GM12878 (cell line): ENCODE results near the gene SLC24A3. TPM values are rescaled to one million over a fixed set of nuclear protein-coding genes. Genes with fewer than 3 reads are reported as not detected.

Source experiments
- ATAC-seq: fragments of 200-7000 bp; cut with Tn5 transposase; 3 replicates; pipeline ENCODE4 v1.9.1; 2020; ENCODE audit warnings: mild to moderate bottlenecking, moderate library complexity
- BruUV-seq: library from RNA; stranded (reverse); fragments of 400-500 nt; replicated peaks from 2 replicates; lab custom pipeline; 2021; lab: Mats Ljungman, UMichigan
- CTCF ChIA-PET: fragments of 300-600 bp; sonication (Branson Sonifier 250); formaldehyde crosslinking; extraction: SDS; loops from one replicate; lab custom pipeline; 2021; ENCODE audit warnings: inconsistent platforms; lab: Yijun Ruan, JAX
- POLR2A ChIA-PET: fragments of 350-600 bp; formaldehyde crosslinking; extraction: SDS; loops from one replicate; lab custom pipeline; 2021; ENCODE audit warnings: inconsistent platforms; lab: Charles Lee
- RAD21 ChIA-PET: fragments of 300-600 bp; sonication (Branson Sonifier 250); formaldehyde crosslinking; loops from one replicate; lab custom pipeline; 2023; ENCODE audit warnings: antibody characterized with exemption; ENCODE audit not compliant: unreplicated experiment; lab: Charles Lee
- SMC1A ChIA-PET: fragments of 300-600 bp; sonication (Branson Sonifier 250); formaldehyde crosslinking; loops from one replicate; lab custom pipeline; 2023; ENCODE audit not compliant: unreplicated experiment, uncharacterized antibody; lab: Charles Lee
- DNase-seq: peaks from one replicate; pipeline ENCODE4 v3.0.0-alpha.2; 2011; ENCODE audit warnings: low read depth, low spot score
- FAIRE-seq: peaks from 3 replicates; lab custom pipeline; 2011; peaks lifted over from hg19 to GRCh38; lab: Jason Lieb, UNC
- H2AFZ ChIP-seq: 2 replicates; pipeline ENCODE4 v1.6.0; 2011; ENCODE audit warnings: low read depth, low read length, control low read depth; ENCODE audit not compliant: control insufficient read depth
- H3K27ac ChIP-seq: 2 replicates; pipeline ENCODE4 v1.5.1; 2011; ENCODE audit warnings: control low read depth; ENCODE audit not compliant: control insufficient read depth, insufficient read depth
- H3K27me3 ChIP-seq, 2 experiments: replicated peaks in 1 of 2; 2 replicates each; pipeline versions ENCODE4 v1.6.0 to v1.6.1; 2011; ENCODE audit warnings: low read length in 1 of 2; ENCODE audit not compliant: control insufficient read depth in 2 of 2, insufficient read depth in 2 of 2
- H3K36me3 ChIP-seq, 2 experiments: 2 replicates each; pipeline ENCODE4 v1.5.1; 2011; ENCODE audit warnings: low read length in 1 of 2; ENCODE audit not compliant: control insufficient read depth in 2 of 2, insufficient read depth in 2 of 2
- H3K4me1 ChIP-seq: 2 replicates; pipeline ENCODE4 v1.6.1; 2011; ENCODE audit warnings: mild to moderate bottlenecking, low read length, moderate library complexity, mixed read lengths; ENCODE audit not compliant: control insufficient read depth, insufficient read depth
- H3K4me2 ChIP-seq: 2 replicates; pipeline ENCODE4 v1.6.0; 2011; ENCODE audit warnings: control low read depth; ENCODE audit not compliant: control insufficient read depth, insufficient read depth
- H3K4me3 ChIP-seq: fragments of 200-600 bp; sonication (generic); 2 replicates; pipeline ENCODE4 v1.5.1; 2016
- H3K79me2 ChIP-seq: 2 replicates; pipeline ENCODE4 v1.6.0; 2011; ENCODE audit warnings: low read length; ENCODE audit not compliant: control insufficient read depth, insufficient read depth
- H3K9ac ChIP-seq: 2 replicates; pipeline ENCODE4 v1.8.0; 2011; ENCODE audit warnings: low read length, control low read depth, mixed read lengths; ENCODE audit not compliant: control insufficient read depth, insufficient read depth
- H3K9me3 ChIP-seq: replicated peaks from 3 replicates; pipeline ENCODE4 v1.5.1; 2011; ENCODE audit warnings: mild to moderate bottlenecking, low read length; ENCODE audit not compliant: control insufficient read depth, insufficient read depth
- H4K20me1 ChIP-seq: 2 replicates; pipeline ENCODE4 v1.6.0; 2011; ENCODE audit not compliant: control insufficient read depth, insufficient read depth
- BHLHE40 ChIP-seq, 2 experiments: fragments of 450-650 bp in 1 of 2; IDR thresholded peaks; 2 replicates each; pipeline ENCODE4 v1.6.1; 2011 to 2017; ENCODE audit warnings: low read depth in 2 of 2, borderline replicate concordance in 1 of 2, improper control_type of control experiment in 1 of 2, low read length in 1 of 2, mild to moderate bottlenecking in 1 of 2
- CEBPB ChIP-seq, 2 experiments: fragments of 150-350 bp in 1 of 2; IDR thresholded peaks; 2 replicates each; pipeline ENCODE4 v1.6.1; 2012 to 2014; ENCODE audit warnings: low read depth in 2 of 2, low read length in 2 of 2, borderline replicate concordance in 1 of 2, inconsistent platforms in 1 of 2
- DPF2 ChIP-seq: fragments of 450-650 bp; IDR thresholded peaks from 2 replicates; pipeline ENCODE4 v1.6.1; 2017; ENCODE audit warnings: mild to moderate bottlenecking
- FOXK2 ChIP-seq: fragments of 450-650 bp; IDR thresholded peaks from 2 replicates; pipeline ENCODE4 v1.6.1; 2017; ENCODE audit warnings: mild to moderate bottlenecking, moderate library complexity
- IRF4 ChIP-seq: IDR thresholded peaks from 2 replicates; pipeline ENCODE4 v1.6.1; 2011; ENCODE audit warnings: low read depth, low read length
- JUNB ChIP-seq: IDR thresholded peaks from 2 replicates; pipeline ENCODE4 v1.6.1; 2016; ENCODE audit warnings: antibody characterized with exemption, mild to moderate bottlenecking
- MEF2A ChIP-seq: IDR thresholded peaks from 2 replicates; pipeline ENCODE4 v1.6.1; 2011; ENCODE audit warnings: low read depth, mild to moderate bottlenecking, low read length, moderate library complexity; ENCODE audit not compliant: insufficient read depth
- NBN ChIP-seq: fragments of 450-650 bp; IDR thresholded peaks from 2 replicates; pipeline ENCODE4 v1.6.1; 2016
- SMAD1 ChIP-seq: fragments of 450-650 bp; IDR thresholded peaks from 2 replicates; pipeline ENCODE4 v1.6.1; 2018; ENCODE audit warnings: mild to moderate bottlenecking, low read depth; ENCODE audit not compliant: partially characterized antibody
- ZZZ3 ChIP-seq: IDR thresholded peaks from 2 replicates; pipeline ENCODE4 v1.6.1; 2011; ENCODE audit warnings: low read depth; ENCODE audit not compliant: control insufficient read depth, insufficient read length
- WGBS: methylation state at CpG from one replicate; pipeline ENCODE4 v1.1.6; 2016; ENCODE audit warnings: low lambda C conversion rate; ENCODE audit not compliant: insufficient replicate concordance, insufficient coverage; ENCODE audit errors: missing lambda C conversion rate; 5-methylcytosine and 5-hydroxymethylcytosine counted together
- in situ Hi-C: fragments of 300-500 bp; cut with MboI; formaldehyde crosslinking; loops from 9 replicates; pipeline ENCODE4 v1.14.3; 2018; ENCODE audit warnings: mixed read lengths
- intact Hi-C: fragments of 100-400 bp; cut with micrococcal nuclease; formaldehyde crosslinking; loops from one replicate; pipeline ENCODE4 v1.14.2; 2022; ENCODE audit not compliant: unreplicated experiment
- polyA plus RNA-seq, 11 experiments: library from polyadenylated mRNA; depleted of rRNA in 4 of 11; unstranded in 6 of 11; stranded (reverse) in 5 of 11; fragments of >200 nt; fragmentation: Nextera tagmentation in 4 of 11; fragmentation: Illumina TruSeq in 1 of 11; extraction: Ambion mirVana in 4 of 11; extraction: Trizol in 1 of 11; gene quantifications; 1 replicate in 1 of 11; 2 replicates in 10 of 11; pipeline versions ENCODE4 v1.2.1 to v1.2.3, GENCODE V29; 2011 to 2016; ENCODE audit warnings: inconsistent platforms in 2 of 11, missing spikeins in 2 of 11, low read depth in 1 of 11
- total RNA-seq, 4 experiments: library from RNA; depleted of rRNA in 3 of 4; stranded (reverse); fragments of >200 nt in 3 of 4; fragmentation: Illumina TruSeq in 1 of 4; extraction: Trizol in 1 of 4; gene quantifications; 2 replicates each; pipeline versions ENCODE4 v1.2.1 to v1.2.3, GENCODE V29; 2013 to 2021
- TF ChIP-seq, protein P1 (sequence below): fragments of 450-650 bp; IDR thresholded peaks from 2 replicates; pipeline ENCODE4 v1.6.1; 2016; ENCODE audit warnings: mild to moderate bottlenecking, moderate library complexity, borderline replicate concordance

The SLC24A3 gene
- total and polyA plus RNA-seq, 10 of the 15 experiments (the other 5 are each of a cell fraction or from before 2014, with no cell fraction given): 0.04 TPM; not detected in 9

- no peak overlapping the region for H2AFZ ChIP-seq
- SMC1A ChIA-PET: interaction anchor here (1.0 to 2.9 kb wide), 7 partner anchors 10 to 57 kb away, joined by 4 to 19 read pairs (median 6); no protein-coding TSS in a partner anchor
- RAD21 ChIA-PET: interaction anchor here (1.2 to 2.0 kb wide), 5 partner anchors 13 to 77 kb away, joined by 4 to 8 read pairs (median 6); no protein-coding TSS in a partner anchor
- BruUV-seq: no TSS peak
- 22% methylated on average over 4 of the region's 4 CpGs for WGBS
- no peaks in the 10 kb centered on the region for H3K4me1 ChIP-seq
- no peak for ATAC-seq
- in situ Hi-C loops (no loop called here), intact Hi-C loops (no loop called here)
- CTCF ChIA-PET: interaction anchor here (1.5 to 2.1 kb wide), 3 partner anchors 9 to 57 kb away, joined by 7 to 9 read pairs (median 7); no protein-coding TSS in a partner anchor
- H3K9me3 ChIP-seq: no peaks in the 10 kb centered on the region; the same call in 2 of the 3 replicates
- no peaks in the 10 kb centered on the region; a peak in 1 of 4 replicates for H3K27me3 ChIP-seq
- TF ChIP-seq IRF4: no peak
- TF ChIP-seq CEBPB (IDR thresholded peaks at IDR 0.05; ENCODE audit: borderline replicate concordance in 1 of 2, low read depth in 2 of 2, low read length in 2 of 2): no peak
- TF ChIP-seq, protein P1, sequence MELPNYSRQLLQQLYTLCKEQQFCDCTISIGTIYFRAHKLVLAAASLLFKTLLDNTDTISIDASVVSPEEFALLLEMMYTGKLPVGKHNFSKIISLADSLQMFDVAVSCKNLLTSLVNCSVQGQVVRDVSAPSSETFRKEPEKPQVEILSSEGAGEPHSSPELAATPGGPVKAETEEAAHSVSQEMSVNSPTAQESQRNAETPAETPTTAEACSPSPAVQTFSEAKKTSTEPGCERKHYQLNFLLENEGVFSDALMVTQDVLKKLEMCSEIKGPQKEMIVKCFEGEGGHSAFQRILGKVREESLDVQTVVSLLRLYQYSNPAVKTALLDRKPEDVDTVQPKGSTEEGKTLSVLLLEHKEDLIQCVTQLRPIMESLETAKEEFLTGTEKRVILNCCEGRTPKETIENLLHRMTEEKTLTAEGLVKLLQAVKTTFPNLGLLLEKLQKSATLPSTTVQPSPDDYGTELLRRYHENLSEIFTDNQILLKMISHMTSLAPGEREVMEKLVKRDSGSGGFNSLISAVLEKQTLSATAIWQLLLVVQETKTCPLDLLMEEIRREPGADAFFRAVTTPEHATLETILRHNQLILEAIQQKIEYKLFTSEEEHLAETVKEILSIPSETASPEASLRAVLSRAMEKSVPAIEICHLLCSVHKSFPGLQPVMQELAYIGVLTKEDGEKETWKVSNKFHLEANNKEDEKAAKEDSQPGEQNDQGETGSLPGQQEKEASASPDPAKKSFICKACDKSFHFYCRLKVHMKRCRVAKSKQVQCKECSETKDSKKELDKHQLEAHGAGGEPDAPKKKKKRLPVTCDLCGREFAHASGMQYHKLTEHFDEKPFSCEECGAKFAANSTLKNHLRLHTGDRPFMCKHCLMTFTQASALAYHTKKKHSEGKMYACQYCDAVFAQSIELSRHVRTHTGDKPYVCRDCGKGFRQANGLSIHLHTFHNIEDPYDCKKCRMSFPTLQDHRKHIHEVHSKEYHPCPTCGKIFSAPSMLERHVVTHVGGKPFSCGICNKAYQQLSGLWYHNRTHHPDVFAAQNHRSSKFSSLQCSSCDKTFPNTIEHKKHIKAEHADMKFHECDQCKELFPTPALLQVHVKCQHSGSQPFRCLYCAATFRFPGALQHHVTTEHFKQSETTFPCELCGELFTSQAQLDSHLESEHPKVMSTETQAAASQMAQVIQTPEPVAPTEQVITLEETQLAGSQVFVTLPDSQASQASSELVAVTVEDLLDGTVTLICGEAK: no peak
- no peak for TF ChIP-seq BHLHE40 (IDR thresholded peaks at IDR 0.05; ENCODE audit: borderline replicate concordance in 1 of 2, low read depth in 2 of 2, low read length in 1 of 2)
- TF ChIP-seq FOXK2: no peak
- TF ChIP-seq JUNB: no peak
- no peak for TF ChIP-seq SMAD1
- TF ChIP-seq NBN: no peak
- no peak for TF ChIP-seq ZZZ3
- TF ChIP-seq MEF2A: no peak
- no peak for TF ChIP-seq DPF2
- no peak for DNase-seq
- H3K36me3 ChIP-seq: no peaks in the 10 kb centered on the region
- no peak for FAIRE-seq
- no peak overlapping the region for H3K27ac ChIP-seq
- H3K9ac ChIP-seq: no peak overlapping the region
- no peaks in the 10 kb centered on the region for H3K79me2 ChIP-seq
- POLR2A ChIA-PET: interaction anchor here (0.7 kb wide), 1 partner anchor 41 kb away, joined by 3 read pairs; no protein-coding TSS in a partner anchor
- no peak overlapping the region for H3K4me3 ChIP-seq
- no peaks in the 10 kb centered on the region for H4K20me1 ChIP-seq
- no peak overlapping the region for H3K4me2 ChIP-seq
Measured at GRCh38 chr20:19750101-19750606, 537.7 kb downstream of the SLC24A3 start.
